WERI-Rb-1 (cell line): ENCODE measurements around the gene NECTIN4.

Experiments
- DNase-seq: peaks from one replicate; pipeline ENCODE4 v3.0.0-alpha.2; 2020
- H3K27ac ChIP-seq: fragments of 250-450 bp; sonication (Bioruptor Pico); 2 replicates; pipeline ENCODE4 v1.5.1; 2020; ENCODE audit warnings: mild to moderate bottlenecking, moderate library complexity
- H3K27me3 ChIP-seq: fragments of 250-450 bp; sonication (Bioruptor Pico); 2 replicates; pipeline ENCODE4 v1.5.1; 2021; ENCODE audit warnings: mild to moderate bottlenecking, low read depth, moderate library complexity; ENCODE audit not compliant: insufficient read depth, severe bottlenecking
- H3K36me3 ChIP-seq: fragments of 250-450 bp; sonication (Bioruptor Pico); 2 replicates; pipeline ENCODE4 v1.5.1; 2020; ENCODE audit warnings: mild to moderate bottlenecking, moderate library complexity
- H3K4me3 ChIP-seq: 2 replicates; pipeline ENCODE4 v1.5.1; 2011; ENCODE audit warnings: low read depth, mild to moderate bottlenecking, control low read depth, low read length
- H3K9me3 ChIP-seq: fragments of 250-450 bp; sonication (Bioruptor Pico); 2 replicates; pipeline ENCODE4 v1.5.1; 2021; ENCODE audit warnings: mild to moderate bottlenecking, moderate library complexity; ENCODE audit not compliant: severe bottlenecking
- CTCF ChIP-seq: IDR thresholded peaks from 2 replicates; pipeline ENCODE4 v1.5.1; 2011; ENCODE audit warnings: low read depth, mild to moderate bottlenecking, control low read depth, inconsistent platforms, low read length

NECTIN4 gene

GRCh38 chr1:161100556-161100955 lies 11.2 kb upstream of the NECTIN4 start:
- no peak for DNase-seq
- no peaks in the 10 kb centered on the region for H3K9me3 ChIP-seq
- peaks cover 42% of the 10 kb centered on the region for H3K36me3 ChIP-seq
- H3K27ac ChIP-seq, result no peak overlapping the region
- no peak overlapping the region for H3K4me3 ChIP-seq
- TF ChIP-seq CTCF, result no peak
- H3K27me3 ChIP-seq, result peaks cover 6% of the 10 kb centered on the region

- no peak for DNase-seq
- Histone ChIP-seq H3K27ac (no peak overlapping the region), H3K4me3 (peak overlapping the region; percentile 72), H3K36me3 (peaks cover 34% of the 10 kb centered on the region), H3K9me3 (no peaks in the 10 kb centered on the region), H3K27me3 (peaks cover 12% of the 10 kb centered on the region)
- no peak for TF ChIP-seq CTCF
Measured at GRCh38 chr1:161099090-161099802, 9.9 kb upstream of the NECTIN4 start.

GRCh38 chr1:161098210-161099068 lies 9.1 kb upstream of the NECTIN4 start, which contains the start of gene KLHDC9:
Gene KLHDC9 (plus strand): TSS chr1:161098361. CDS start chr1:161098536, 175 bp downstream.
- H3K36me3 ChIP-seq, result peaks cover 29% of the 10 kb centered on the region
- TF ChIP-seq CTCF, result peak; percentile 57
- H3K27ac ChIP-seq, result peak within 1 kb of the TSS; percentile 74
- H3K27me3 ChIP-seq, result peaks cover 12% of the 10 kb centered on the region
- peak; percentile 98 for DNase-seq
- H3K4me3 ChIP-seq, result peak within 1 kb of the TSS; percentile 72
- no peaks in the 10 kb centered on the region for H3K9me3 ChIP-seq

GRCh38 chr1:161096530-161096929 lies 7.2 kb upstream of the NECTIN4 start:
- Histone ChIP-seq H3K27ac (no peak overlapping the region), H3K4me3 (no peak overlapping the region), H3K9me3 (no peaks in the 10 kb centered on the region), H3K36me3 (peaks cover 22% of the 10 kb centered on the region), H3K27me3 (peaks cover 12% of the 10 kb centered on the region)
- TF ChIP-seq CTCF, result no peak
- no peak for DNase-seq

- no peak for DNase-seq
- no peaks in the 10 kb centered on the region for H3K9me3 ChIP-seq
- H3K4me3 ChIP-seq, result no peak overlapping the region
- peaks cover 12% of the 10 kb centered on the region for H3K27me3 ChIP-seq
- H3K27ac ChIP-seq, result no peak overlapping the region
- peaks cover 17% of the 10 kb centered on the region for H3K36me3 ChIP-seq
- TF ChIP-seq CTCF, result no peak
Measured at GRCh38 chr1:161096015-161096414, 6.7 kb upstream of the NECTIN4 start.
